Measurements from ENCODE around the gene PTX3.

Gene PTX3

DNA sequence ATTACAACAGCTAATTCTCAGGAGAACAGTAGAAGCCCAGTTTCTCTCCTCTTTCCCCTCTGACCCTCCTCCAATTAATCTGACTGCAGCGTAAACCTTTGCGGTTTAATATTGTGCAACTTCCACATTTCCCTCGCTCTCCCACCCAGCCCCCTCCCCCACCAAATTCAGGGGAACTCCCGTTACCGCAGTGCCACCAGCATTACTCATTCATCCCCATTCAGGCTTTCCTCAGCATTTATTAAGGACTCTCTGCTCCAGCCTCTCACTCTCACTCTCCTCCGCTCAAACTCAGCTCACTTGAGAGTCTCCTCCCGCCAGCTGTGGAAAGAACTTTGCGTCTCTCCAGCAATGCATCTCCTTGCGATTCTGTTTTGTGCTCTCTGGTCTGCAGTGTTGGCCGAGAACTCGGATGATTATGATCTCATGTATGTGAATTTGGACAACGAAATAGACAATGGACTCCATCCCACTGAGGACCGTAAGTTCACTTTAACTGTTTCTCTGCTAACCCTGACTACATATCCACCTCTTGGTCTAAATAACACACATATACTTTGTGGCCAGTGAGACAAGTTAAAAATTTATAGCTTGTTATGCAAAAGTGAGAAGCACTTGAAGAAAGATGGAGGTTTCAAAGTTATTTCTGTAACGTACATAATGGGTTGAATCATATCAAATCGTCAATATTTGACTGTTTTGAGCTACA, at the start of gene PTX3:
PTX3 (plus strand) TSS at position 268 of the 709 bp plus-strand sequence; CDS start at position 352, 84 bp downstream.
- Histone ChIP-seq H3K4me3 (ENCODE audit: low read depth, low read length) (peak within 1 kb of the TSS; percentile 78), H3K27ac (peak within 1 kb of the TSS; percentile 77), H3K9me3 (ENCODE audit: severe bottlenecking) (no peaks in the 10 kb centered on the region), H3K27me3 (ENCODE audit: insufficient read depth, low read depth, severe bottlenecking) (no peaks in the 10 kb centered on the region), H3K36me3 (no peaks in the 10 kb centered on the region)
- no peak for DNase-seq
- TF ChIP-seq, protein P1, sequence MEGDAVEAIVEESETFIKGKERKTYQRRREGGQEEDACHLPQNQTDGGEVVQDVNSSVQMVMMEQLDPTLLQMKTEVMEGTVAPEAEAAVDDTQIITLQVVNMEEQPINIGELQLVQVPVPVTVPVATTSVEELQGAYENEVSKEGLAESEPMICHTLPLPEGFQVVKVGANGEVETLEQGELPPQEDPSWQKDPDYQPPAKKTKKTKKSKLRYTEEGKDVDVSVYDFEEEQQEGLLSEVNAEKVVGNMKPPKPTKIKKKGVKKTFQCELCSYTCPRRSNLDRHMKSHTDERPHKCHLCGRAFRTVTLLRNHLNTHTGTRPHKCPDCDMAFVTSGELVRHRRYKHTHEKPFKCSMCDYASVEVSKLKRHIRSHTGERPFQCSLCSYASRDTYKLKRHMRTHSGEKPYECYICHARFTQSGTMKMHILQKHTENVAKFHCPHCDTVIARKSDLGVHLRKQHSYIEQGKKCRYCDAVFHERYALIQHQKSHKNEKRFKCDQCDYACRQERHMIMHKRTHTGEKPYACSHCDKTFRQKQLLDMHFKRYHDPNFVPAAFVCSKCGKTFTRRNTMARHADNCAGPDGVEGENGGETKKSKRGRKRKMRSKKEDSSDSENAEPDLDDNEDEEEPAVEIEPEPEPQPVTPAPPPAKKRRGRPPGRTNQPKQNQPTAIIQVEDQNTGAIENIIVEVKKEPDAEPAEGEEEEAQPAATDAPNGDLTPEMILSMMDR (IDR thresholded peaks at IDR 0.05; ENCODE audit: low read depth, low read length): no peak

DNA sequence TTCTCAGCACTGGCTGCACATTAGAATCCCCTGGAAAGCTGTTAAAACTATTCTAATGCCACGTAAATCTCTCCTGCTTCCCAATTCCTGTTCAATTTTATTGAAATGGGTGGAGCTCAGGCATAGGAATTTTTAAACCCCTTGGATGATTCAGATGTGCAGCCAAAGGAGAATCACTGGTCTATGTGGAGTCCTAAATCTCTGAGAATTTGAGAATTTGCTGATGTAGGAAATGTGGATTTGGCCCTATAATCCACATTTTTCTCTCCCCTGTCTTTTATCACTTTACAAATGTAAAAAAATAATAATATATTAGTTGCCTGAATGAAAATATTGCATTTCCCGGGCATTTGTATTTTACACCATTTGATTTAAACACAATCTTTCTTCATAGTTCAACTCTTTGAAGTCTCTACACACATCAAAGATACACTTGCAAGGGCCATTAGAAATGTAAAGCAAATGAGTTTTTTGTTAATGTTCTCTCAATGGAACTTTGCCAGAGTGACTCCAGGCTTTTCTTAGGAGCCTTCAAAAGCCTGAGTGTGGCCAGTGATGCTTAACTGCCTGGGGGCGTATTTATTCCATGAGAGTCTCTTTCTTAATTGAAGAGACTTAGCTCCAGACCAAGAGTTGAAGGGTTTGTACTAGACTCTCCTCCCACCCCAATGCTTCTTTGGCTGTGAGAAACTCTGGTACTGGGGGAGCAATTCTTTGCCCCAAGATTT, 48.8 kb upstream of the PTX3 start:
- no peak overlapping the region for H3K27ac ChIP-seq
- no peak for DNase-seq
- H3K27me3 ChIP-seq (ENCODE audit: insufficient read depth, low read depth, severe bottlenecking): no peaks in the 10 kb centered on the region
- no peaks in the 10 kb centered on the region for H3K9me3 ChIP-seq (ENCODE audit: severe bottlenecking)
- H3K4me3 ChIP-seq (ENCODE audit: low read depth, low read length): no peak overlapping the region
- TF ChIP-seq, protein P1 (IDR thresholded peaks at IDR 0.05; ENCODE audit: low read depth, low read length): no peak
- no peaks in the 10 kb centered on the region for H3K36me3 ChIP-seq

DNA sequence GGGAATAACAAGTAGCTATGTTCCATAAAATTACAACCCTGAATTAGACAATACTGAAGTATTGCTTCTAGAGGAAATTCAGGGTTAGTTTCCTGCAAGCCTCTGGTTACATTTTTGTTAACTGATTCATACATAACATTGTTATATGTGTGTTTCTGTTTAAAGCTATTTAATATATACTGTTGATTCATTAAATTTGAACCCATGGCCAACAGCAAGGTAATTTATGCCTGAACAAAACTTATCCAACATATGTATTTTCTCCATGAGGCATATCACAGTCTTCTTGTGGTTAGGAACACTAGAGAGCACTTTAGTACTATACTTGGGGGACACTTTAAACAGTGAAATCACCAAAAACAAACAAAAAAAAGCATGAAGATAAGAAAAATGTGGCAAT, 47.7 kb upstream of the PTX3 start:
- TF ChIP-seq, protein P1 (IDR thresholded peaks at IDR 0.05; ENCODE audit: low read depth, low read length): no peak
- H3K27me3 ChIP-seq (ENCODE audit: insufficient read depth, low read depth, severe bottlenecking): no peaks in the 10 kb centered on the region
- no peaks in the 10 kb centered on the region for H3K9me3 ChIP-seq (ENCODE audit: severe bottlenecking)
- no peak overlapping the region for H3K4me3 ChIP-seq (ENCODE audit: low read depth, low read length)
- no peak for DNase-seq
- no peaks in the 10 kb centered on the region for H3K36me3 ChIP-seq
- H3K27ac ChIP-seq: no peak overlapping the region

DNA sequence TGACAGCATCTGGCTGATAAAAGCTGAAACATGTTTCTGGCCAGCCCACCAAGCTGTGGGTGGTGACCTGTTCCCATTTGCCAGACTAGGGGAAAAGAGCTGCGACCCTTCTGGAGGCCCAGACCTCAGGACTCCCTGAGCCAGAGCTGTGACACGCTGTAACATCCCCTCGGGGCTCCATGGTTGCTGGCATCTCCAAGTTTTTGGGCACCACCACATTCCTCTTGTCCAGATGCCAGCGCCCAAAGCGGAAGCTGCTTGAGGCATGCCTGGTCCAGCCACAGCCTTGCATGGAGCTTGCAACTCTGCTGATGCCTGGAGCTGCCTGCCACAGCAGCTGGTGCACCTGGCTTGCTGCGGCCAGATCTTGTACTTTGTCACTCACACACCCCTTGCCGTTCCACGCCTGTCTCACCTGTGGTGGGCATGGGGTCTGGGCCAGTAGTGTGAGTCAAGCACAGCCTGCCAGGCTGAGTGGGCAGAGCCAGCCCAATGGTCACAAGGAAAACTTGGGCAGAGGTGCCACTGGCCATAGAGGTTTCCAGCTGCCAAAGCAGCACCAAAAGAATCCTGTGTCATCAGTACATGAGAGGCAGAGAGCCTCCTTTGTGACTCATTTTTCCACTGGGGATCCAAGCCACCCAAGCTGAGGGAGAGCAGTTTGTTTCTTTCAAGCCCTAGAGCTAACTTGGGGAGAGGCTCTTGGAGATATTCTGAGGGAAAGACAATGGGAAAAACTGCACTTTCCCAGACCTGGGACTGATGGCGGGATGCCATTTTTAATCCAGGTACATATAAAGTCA, 45.7 kb upstream of the PTX3 start:
- Histone ChIP-seq H3K27ac (no peak overlapping the region), H3K27me3 (ENCODE audit: insufficient read depth, low read depth, severe bottlenecking) (no peaks in the 10 kb centered on the region), H3K4me3 (ENCODE audit: low read depth, low read length) (no peak overlapping the region), H3K36me3 (no peaks in the 10 kb centered on the region), H3K9me3 (ENCODE audit: severe bottlenecking) (no peaks in the 10 kb centered on the region)
- no peak for DNase-seq
- TF ChIP-seq, protein P1 (IDR thresholded peaks at IDR 0.05; ENCODE audit: low read depth, low read length): no peak

DNA sequence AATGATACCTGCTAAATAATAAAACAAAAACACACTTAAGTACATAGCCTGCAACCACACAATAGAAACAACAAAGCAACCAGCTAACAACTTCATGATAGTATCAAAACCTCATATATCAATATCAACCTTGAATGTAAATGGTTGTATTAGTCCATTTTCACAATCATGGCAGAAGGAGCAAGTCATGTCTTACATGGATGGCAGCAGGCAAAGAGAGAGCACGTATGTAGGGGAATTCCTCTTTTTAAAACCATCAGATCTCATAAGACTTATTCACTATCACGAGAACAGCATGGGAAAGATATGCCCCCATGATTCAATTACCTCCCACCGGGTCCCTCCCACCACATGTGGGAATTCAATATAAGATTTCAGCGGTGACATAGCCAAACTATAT, 44.5 kb upstream of the PTX3 start:
- H3K36me3 ChIP-seq: no peaks in the 10 kb centered on the region
- H3K27me3 ChIP-seq (ENCODE audit: insufficient read depth, low read depth, severe bottlenecking): no peaks in the 10 kb centered on the region

More for the DNA sequence above, 44.5 kb upstream of the PTX3 start:
- H3K27ac ChIP-seq: no peak overlapping the region
- DNase-seq: no peak
- H3K9me3 ChIP-seq (ENCODE audit: severe bottlenecking): no peaks in the 10 kb centered on the region
- TF ChIP-seq, protein P1 (IDR thresholded peaks at IDR 0.05; ENCODE audit: low read depth, low read length): no peak
- no peak overlapping the region for H3K4me3 ChIP-seq (ENCODE audit: low read depth, low read length)
